ENCODE results near the gene ABCB4. TPM values are rescaled to one million over a fixed set of nuclear protein-coding genes. Genes with fewer than 3 reads are reported as not detected.

Gene ABCB4
- total RNA-seq, 4 donors from 2014 or later = 0.38 to 0.76 TPM; not detected in 2

GRCh38 chr7:87424075-87424474 is 51.4 kb downstream of the ABCB4 start:
- no peak for DNase-seq
- Histone ChIP-seq H3K27me3 (no peaks in the 10 kb centered on the region), H3K4me3 (no peak overlapping the region), H3K4me1 (no peaks in the 10 kb centered on the region), H3K36me3 (no peaks in the 10 kb centered on the region), H3K27ac (no peak overlapping the region), H3K9me3 (no peaks in the 10 kb centered on the region)
- 77 to 82% methylated on average over 5 of the region's 5 CpGs for WGBS, 2 donors
- TF ChIP-seq CTCF (IDR thresholded peaks at IDR 0.05) (no peak), POLR2A (IDR thresholded peaks at IDR 0.05) (no peak)
- intact Hi-C loops (cut with DNase I) = no loop called here

- no peaks in the 10 kb centered on the region for H3K36me3 ChIP-seq
- WGBS, 2 donors = 90 to 93% methylated on average over 3 to 4 of the region's 4 CpGs
- TF ChIP-seq CTCF (IDR thresholded peaks at IDR 0.05) (no peak), POLR2A (IDR thresholded peaks at IDR 0.05) (no peak)
- H3K4me1 ChIP-seq = peaks cover 0 to 5% (median 0%) of the 10 kb centered on the region in 3 donors
- H3K27ac ChIP-seq = no peak overlapping the region
- no peaks in the 10 kb centered on the region for H3K9me3 ChIP-seq
- no peak overlapping the region for H3K4me3 ChIP-seq
- H3K27me3 ChIP-seq = no peaks in the 10 kb centered on the region
- no peak for DNase-seq
- intact Hi-C loops (cut with DNase I) = no loop called here
These were observed 55.3 kb downstream of the ABCB4 start for GRCh38 chr7:87420173-87420572.

GRCh38 chr7:87416682-87417587 is 58.5 kb downstream of the ABCB4 start:
- Histone ChIP-seq H3K4me3 (no peak overlapping the region), H3K9me3 (no peaks in the 10 kb centered on the region), H3K4me1 (peaks cover 0 to 32% (median 6%) of the 10 kb centered on the region in 3 donors), H3K36me3 (no peaks in the 10 kb centered on the region), H3K27me3 (no peaks in the 10 kb centered on the region), H3K27ac (no peak overlapping the region)
- no peak for DNase-seq
- 36 to 38% methylated on average over 4 to 5 of the region's 5 CpGs for WGBS, 2 donors
- intact Hi-C loops (cut with DNase I) = loop anchor here (2.0 kb wide), 1 partner anchor 104 kb away; no protein-coding TSS in a partner anchor
- TF ChIP-seq POLR2A (IDR thresholded peaks at IDR 0.05) (no peak), CTCF (IDR thresholded peaks at IDR 0.05) (peak; percentile 38 to 79 (median 67))

GRCh38 chr7:87414794-87415188 is 60.7 kb downstream of the ABCB4 start:
- no peak for TF ChIP-seq POLR2A (IDR thresholded peaks at IDR 0.05)
- no peak for TF ChIP-seq CTCF (IDR thresholded peaks at IDR 0.05)
- intact Hi-C loops (cut with DNase I) = no loop called here
- DNase-seq = no peak
- Histone ChIP-seq H3K9me3 (no peaks in the 10 kb centered on the region), H3K36me3 (no peaks in the 10 kb centered on the region), H3K4me1 (peaks cover 0 to 32% (median 6%) of the 10 kb centered on the region in 3 donors), H3K4me3 (no peak overlapping the region), H3K27me3 (no peaks in the 10 kb centered on the region), H3K27ac (peak overlapping the region in 1 of 4 donors; percentile 34)
- 59 to 73% methylated on average over 2 of the region's 2 CpGs for WGBS, 2 donors
